ENCODE data around the gene KATNAL1.

- TF ChIP-seq CTCF (IDR thresholded peaks at IDR 0.05) (no peak), POLR2A (IDR thresholded peaks at IDR 0.05) (no peak)
These were observed 16.2 kb upstream of the KATNAL1 start for GRCh38 chr13:30323524-30323923.
